H9 (cell line): ENCODE data around the gene SRC. TPM values are rescaled to one million over a fixed set of nuclear protein-coding genes. Genes with fewer than 3 reads are reported as not detected.

Experiments used
- DNase-seq: peaks from one replicate; pipeline ENCODE4 v3.0.0-alpha.2; 2017
- H2AFZ ChIP-seq: one replicate; pipeline ENCODE4 v1.6.1; 2013; ENCODE audit warnings: mild to moderate bottlenecking, low read length, control low read depth, moderate library complexity
- H2AK5ac ChIP-seq: 2 replicates; pipeline ENCODE4 v1.6.1; 2013; ENCODE audit warnings: low read length, control low read depth, mixed read lengths; ENCODE audit not compliant: insufficient read length
- H2BK120ac ChIP-seq: one replicate; pipeline ENCODE4 v1.6.1; 2013; ENCODE audit warnings: low read depth, mild to moderate bottlenecking, low read length, control low read depth, inconsistent platforms; ENCODE audit not compliant: poor library complexity, severe bottlenecking
- H2BK12ac ChIP-seq: 2 replicates; pipeline ENCODE4 v1.6.1; 2013; ENCODE audit warnings: low read length, control low read depth, mixed read lengths, low read depth; ENCODE audit not compliant: insufficient read length
- H2BK15ac ChIP-seq: 2 replicates; pipeline ENCODE4 v1.6.1; 2013; ENCODE audit warnings: low read depth, low read length, control low read depth
- H2BK20ac ChIP-seq: one replicate; pipeline ENCODE4 v1.6.1; 2013; ENCODE audit warnings: low read depth, mild to moderate bottlenecking, low read length, control low read depth, inconsistent platforms; ENCODE audit not compliant: poor library complexity, severe bottlenecking
- H2BK5ac ChIP-seq: 2 replicates; pipeline ENCODE4 v1.6.1; 2013; ENCODE audit warnings: low read length, control low read depth, mixed read lengths; ENCODE audit not compliant: insufficient read length
- H3K14ac ChIP-seq: 2 replicates; pipeline ENCODE4 v1.6.1; 2013; ENCODE audit warnings: low read length, control low read depth; ENCODE audit not compliant: insufficient read depth
- H3K18ac ChIP-seq: 2 replicates; pipeline ENCODE4 v1.6.1; 2013; ENCODE audit warnings: low read depth, mild to moderate bottlenecking, mixed read lengths, low read length, control low read depth; ENCODE audit not compliant: insufficient read length
- H3K23ac ChIP-seq: 2 replicates; pipeline ENCODE4 v1.6.1; 2013; ENCODE audit warnings: low read length, control low read depth, mixed read lengths, low read depth; ENCODE audit not compliant: insufficient read length
- H3K23me2 ChIP-seq: 2 replicates; pipeline ENCODE4 v1.6.1; 2013; ENCODE audit warnings: low read depth, mild to moderate bottlenecking, mixed read lengths, low read length, control low read depth; ENCODE audit not compliant: insufficient read length, poor library complexity, severe bottlenecking
- H3K27ac ChIP-seq: 2 replicates; pipeline ENCODE4 v1.5.1; 2013; ENCODE audit warnings: low read length, control low read depth, mixed read lengths, low read depth; ENCODE audit not compliant: insufficient read length
- H3K27me3 ChIP-seq: 2 replicates; pipeline ENCODE4 v1.6.1; 2013; ENCODE audit warnings: low read length, control low read depth, inconsistent platforms; ENCODE audit not compliant: insufficient read depth
- H3K4ac ChIP-seq: 2 replicates; pipeline ENCODE4 v1.6.1; 2013; ENCODE audit warnings: low read depth, mild to moderate bottlenecking, control low read depth, inconsistent platforms, low read length, moderate library complexity
- H3K4me1 ChIP-seq: 2 replicates; pipeline ENCODE4 v1.6.1; 2013; ENCODE audit warnings: low read length, control low read depth, inconsistent platforms; ENCODE audit not compliant: insufficient read depth
- H3K4me2 ChIP-seq: 2 replicates; pipeline ENCODE4 v1.6.1; 2013; ENCODE audit warnings: low read length, control low read depth, mixed read lengths; ENCODE audit not compliant: insufficient read length, insufficient read depth
- H3K56ac ChIP-seq: 2 replicates; pipeline ENCODE4 v1.6.1; 2013; ENCODE audit warnings: low read depth, mild to moderate bottlenecking, mixed read lengths, low read length, control low read depth; ENCODE audit not compliant: insufficient read length
- H3K79me1 ChIP-seq: 2 replicates; pipeline ENCODE4 v1.6.1; 2013; ENCODE audit warnings: low read depth, mild to moderate bottlenecking, moderate library complexity, low read length, control low read depth, inconsistent platforms; ENCODE audit not compliant: insufficient read depth, poor library complexity, severe bottlenecking
- H3K79me2 ChIP-seq: 2 replicates; pipeline ENCODE4 v1.6.1; 2013; ENCODE audit warnings: low read length, control low read depth, inconsistent platforms; ENCODE audit not compliant: insufficient read depth
- H3K9ac ChIP-seq: 2 replicates; pipeline ENCODE4 v1.6.1; 2013; ENCODE audit warnings: low read length, control low read depth, mixed read lengths; ENCODE audit not compliant: insufficient read length; ENCODE audit errors: extremely low read depth
- H3K9me3 ChIP-seq: one replicate; pipeline ENCODE4 v1.6.1; 2013; ENCODE audit warnings: low read depth, low read length, inconsistent platforms; ENCODE audit not compliant: control insufficient read depth
- H3T11ph ChIP-seq: one replicate; pipeline ENCODE4 v1.6.1; 2013; ENCODE audit warnings: mild to moderate bottlenecking, low read length, control low read depth, inconsistent platforms
- H4K20me1 ChIP-seq: one replicate; pipeline ENCODE4 v1.6.1; 2013; ENCODE audit not compliant: control insufficient read depth, insufficient read length, insufficient read depth
- H4K5ac ChIP-seq: 2 replicates; pipeline ENCODE4 v1.6.1; 2013; ENCODE audit warnings: low read depth, mild to moderate bottlenecking, mixed read lengths, low read length, control low read depth; ENCODE audit not compliant: insufficient read length
- H4K8ac ChIP-seq: replicated peaks from 2 replicates; pipeline ENCODE4 v1.6.1; 2013; ENCODE audit warnings: low read length, control low read depth, mixed read lengths, low read depth; ENCODE audit not compliant: insufficient read length
- H4K91ac ChIP-seq: 2 replicates; pipeline ENCODE4 v1.6.1; 2013; ENCODE audit warnings: low read depth, mild to moderate bottlenecking, moderate library complexity, mixed read lengths, low read length, control low read depth; ENCODE audit not compliant: insufficient read length
- H3K27ac Mint-ChIP-seq, 3 experiments: 2 replicates in 2 of 3; 3 replicates in 1 of 3; pipeline ENCODE4 v1.8.0; 2020 to 2021; ENCODE audit warnings: mixed read lengths in 3 of 3, mild to moderate bottlenecking in 1 of 3, moderate library complexity in 1 of 3
- H3K27me3 Mint-ChIP-seq: 2 replicates; pipeline ENCODE4 v1.8.0; 2021; ENCODE audit warnings: low read depth, mild to moderate bottlenecking, moderate library complexity, mixed read lengths
- H3K36me3 Mint-ChIP-seq, 3 experiments: 2 replicates in 2 of 3; 3 replicates in 1 of 3; pipeline ENCODE4 v1.8.0; 2020 to 2021; ENCODE audit warnings: low read depth in 3 of 3, mixed read lengths in 3 of 3; ENCODE audit not compliant: insufficient read depth in 1 of 3
- H3K4me1 Mint-ChIP-seq, 2 experiments: 2 replicates each; pipeline ENCODE4 v1.8.0; 2020; ENCODE audit warnings: mixed read lengths in 2 of 2
- H3K4me3 Mint-ChIP-seq, 2 experiments: 2 replicates in 1 of 2; 3 replicates in 1 of 2; pipeline ENCODE4 v1.8.0; 2020 to 2021; ENCODE audit warnings: mild to moderate bottlenecking in 2 of 2, mixed read lengths in 2 of 2, moderate library complexity in 1 of 2
- H3K9me3 Mint-ChIP-seq, 2 experiments: 2 replicates in 1 of 2; 3 replicates in 1 of 2; pipeline ENCODE4 v1.8.0; 2020; ENCODE audit warnings: mild to moderate bottlenecking in 2 of 2, mixed read lengths in 2 of 2, moderate library complexity in 1 of 2
- CTCF ChIP-seq: fragments of 200-600 bp; sonication (generic); conservative IDR thresholded peaks from 3 replicates; pipeline ENCODE4 v1.8.0; 2021; ENCODE audit warnings: antibody characterized with exemption, mild to moderate bottlenecking
- WGBS: extraction: QIAGEN DNeasy Blood & Tissue Kit; methylation state at CpG from one replicate; pipeline ENCODE4 v1.1.7; 2013; ENCODE audit warnings: missing lambda C conversion rate, low lambda C conversion rate, mixed read lengths; ENCODE audit not compliant: insufficient read length; ENCODE audit errors: extremely low coverage; 5-methylcytosine and 5-hydroxymethylcytosine counted together
- total RNA-seq: library from RNA; stranded (reverse); gene quantifications from 2 replicates; pipeline ENCODE4 v1.2.1, GENCODE V29; 2021

Gene SRC
- total RNA-seq, 1 experiment from 2014 or later = 44.5 TPM

GRCh38 chr20:37379967-37380828 is 34.3 kb downstream of the SRC start:
- Histone ChIP-seq H3K27ac (no peak overlapping the region), H3K4me1 (no peaks in the 10 kb centered on the region; the same call in 1 of the 2 replicates), H4K20me1 (no peaks in the 10 kb centered on the region), H3K23ac (no peak overlapping the region), H2AFZ (no peak overlapping the region), H3K23me2 (no peaks in the 10 kb centered on the region), H2AK5ac (no peak overlapping the region), H4K8ac (no peak overlapping the region), H3K79me2 (no peaks in the 10 kb centered on the region), H3K56ac (no peak overlapping the region), H2BK5ac (no peak overlapping the region), H3T11ph (no peak overlapping the region), H4K5ac (no peak overlapping the region), H3K27me3 (no peaks in the 10 kb centered on the region), H2BK12ac (no peak overlapping the region), H2BK20ac (no peak overlapping the region), H2BK15ac (no peak overlapping the region), H3K79me1 (no peaks in the 10 kb centered on the region), H3K18ac (no peak overlapping the region), H4K91ac (no peak overlapping the region), H3K4ac (no peak overlapping the region), H3K14ac (no peak overlapping the region; the same call in 1 of the 2 replicates), H3K4me2 (no peak overlapping the region), H3K9me3 (no peaks in the 10 kb centered on the region), H3K9ac (no peak overlapping the region), H2BK120ac (no peak overlapping the region)
- Mint-ChIP-seq H3K27me3 (no peaks in the 10 kb centered on the region; the same call in 1 of the 2 replicates), H3K27ac (peak overlapping the region; percentile 53 to 65 (median 58); a peak in 3 of 7 replicates), H3K9me3 (no peaks in the 10 kb centered on the region; a peak in 1 of 5 replicates), H3K36me3 (peaks cover 4 to 23% (median 10%) of the 10 kb centered on the region in 3 experiments), H3K4me3 (no peak overlapping the region), H3K4me1 (peaks cover 15 to 18% of the 10 kb centered on the region in 2 experiments)
- no peak for TF ChIP-seq CTCF
- no peak for DNase-seq
- WGBS = no CpG with 5 or more reads among the region's 14 CpGs
